RWPE2 (cell line): ENCODE data around the gene IDE.

Source experiments
- ATAC-seq: fragments of 200-7000 bp; cut with Tn5 transposase; 3 replicates; pipeline ENCODE4 v1.9.1; 2021; ENCODE audit warnings: low read depth
- DNase-seq: peaks from one replicate; pipeline ENCODE4 v3.0.0-alpha.2; 2020; ENCODE audit warnings: low spot score
- H3K27ac ChIP-seq: fragments of 450-650 bp; 2 replicates; pipeline ENCODE4 v1.5.1; 2017; ENCODE audit warnings: mild to moderate bottlenecking; ENCODE audit not compliant: poor library complexity, severe bottlenecking
- H3K27me3 ChIP-seq: fragments of 250-450 bp; sonication (Bioruptor Pico); 2 replicates; pipeline ENCODE4 v1.5.1; 2021; ENCODE audit warnings: mild to moderate bottlenecking, moderate library complexity; ENCODE audit not compliant: insufficient read depth, poor library complexity, severe bottlenecking
- H3K36me3 ChIP-seq: fragments of 250-450 bp; sonication (Bioruptor Pico); 2 replicates; pipeline ENCODE4 v1.5.1; 2020; ENCODE audit warnings: low read depth, mild to moderate bottlenecking, moderate library complexity
- H3K4me1 ChIP-seq: fragments of 250-450 bp; sonication (Bioruptor Pico); 2 replicates; pipeline ENCODE4 v1.5.1; 2021; ENCODE audit warnings: mild to moderate bottlenecking, moderate library complexity; ENCODE audit not compliant: insufficient read depth, poor library complexity, severe bottlenecking
- H3K4me3 ChIP-seq: fragments of 250-450 bp; sonication (Bioruptor Pico); 2 replicates; pipeline ENCODE4 v1.5.1; 2021; ENCODE audit warnings: mild to moderate bottlenecking, moderate library complexity; ENCODE audit not compliant: severe bottlenecking
- H3K9me3 ChIP-seq: fragments of 250-450 bp; sonication (Bioruptor Pico); 2 replicates; pipeline ENCODE4 v1.5.1; 2021; ENCODE audit warnings: mild to moderate bottlenecking, moderate library complexity; ENCODE audit not compliant: severe bottlenecking
- TF ChIP-seq, protein P1 (sequence below): fragments of 450-650 bp; IDR thresholded peaks from one replicate; pipeline ENCODE4 v1.5.1; 2017; ENCODE audit warnings: mild to moderate bottlenecking, moderate library complexity; ENCODE audit not compliant: poor library complexity, severe bottlenecking

Gene IDE

DNA sequence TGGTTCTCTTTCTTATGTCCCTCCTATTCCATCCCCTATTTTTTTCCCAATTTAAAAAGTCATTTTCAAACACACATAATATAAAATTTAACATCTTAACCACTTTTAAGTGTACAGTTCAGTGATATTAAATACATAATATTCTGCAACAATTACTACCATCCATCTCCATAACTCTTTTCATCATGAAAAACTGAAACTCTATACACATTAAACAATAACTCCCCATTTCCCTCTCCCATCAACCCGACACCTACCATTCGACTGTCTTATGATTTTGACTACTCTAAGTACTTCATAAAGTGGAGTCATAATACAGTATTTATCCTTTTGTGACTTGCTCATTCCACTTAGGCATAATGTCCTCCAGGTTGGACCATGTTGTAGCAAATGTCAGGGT lies 21.6 kb upstream of the IDE start:
- DNase-seq = no peak
- Histone ChIP-seq H3K27me3 (no peaks in the 10 kb centered on the region), H3K36me3 (peaks cover 22% of the 10 kb centered on the region), H3K4me3 (no peak overlapping the region), H3K4me1 (peaks cover 13% of the 10 kb centered on the region), H3K9me3 (no peaks in the 10 kb centered on the region), H3K27ac (no peak overlapping the region)
- ATAC-seq = no peak
- TF ChIP-seq, protein P1, sequence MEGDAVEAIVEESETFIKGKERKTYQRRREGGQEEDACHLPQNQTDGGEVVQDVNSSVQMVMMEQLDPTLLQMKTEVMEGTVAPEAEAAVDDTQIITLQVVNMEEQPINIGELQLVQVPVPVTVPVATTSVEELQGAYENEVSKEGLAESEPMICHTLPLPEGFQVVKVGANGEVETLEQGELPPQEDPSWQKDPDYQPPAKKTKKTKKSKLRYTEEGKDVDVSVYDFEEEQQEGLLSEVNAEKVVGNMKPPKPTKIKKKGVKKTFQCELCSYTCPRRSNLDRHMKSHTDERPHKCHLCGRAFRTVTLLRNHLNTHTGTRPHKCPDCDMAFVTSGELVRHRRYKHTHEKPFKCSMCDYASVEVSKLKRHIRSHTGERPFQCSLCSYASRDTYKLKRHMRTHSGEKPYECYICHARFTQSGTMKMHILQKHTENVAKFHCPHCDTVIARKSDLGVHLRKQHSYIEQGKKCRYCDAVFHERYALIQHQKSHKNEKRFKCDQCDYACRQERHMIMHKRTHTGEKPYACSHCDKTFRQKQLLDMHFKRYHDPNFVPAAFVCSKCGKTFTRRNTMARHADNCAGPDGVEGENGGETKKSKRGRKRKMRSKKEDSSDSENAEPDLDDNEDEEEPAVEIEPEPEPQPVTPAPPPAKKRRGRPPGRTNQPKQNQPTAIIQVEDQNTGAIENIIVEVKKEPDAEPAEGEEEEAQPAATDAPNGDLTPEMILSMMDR = no peak

DNA sequence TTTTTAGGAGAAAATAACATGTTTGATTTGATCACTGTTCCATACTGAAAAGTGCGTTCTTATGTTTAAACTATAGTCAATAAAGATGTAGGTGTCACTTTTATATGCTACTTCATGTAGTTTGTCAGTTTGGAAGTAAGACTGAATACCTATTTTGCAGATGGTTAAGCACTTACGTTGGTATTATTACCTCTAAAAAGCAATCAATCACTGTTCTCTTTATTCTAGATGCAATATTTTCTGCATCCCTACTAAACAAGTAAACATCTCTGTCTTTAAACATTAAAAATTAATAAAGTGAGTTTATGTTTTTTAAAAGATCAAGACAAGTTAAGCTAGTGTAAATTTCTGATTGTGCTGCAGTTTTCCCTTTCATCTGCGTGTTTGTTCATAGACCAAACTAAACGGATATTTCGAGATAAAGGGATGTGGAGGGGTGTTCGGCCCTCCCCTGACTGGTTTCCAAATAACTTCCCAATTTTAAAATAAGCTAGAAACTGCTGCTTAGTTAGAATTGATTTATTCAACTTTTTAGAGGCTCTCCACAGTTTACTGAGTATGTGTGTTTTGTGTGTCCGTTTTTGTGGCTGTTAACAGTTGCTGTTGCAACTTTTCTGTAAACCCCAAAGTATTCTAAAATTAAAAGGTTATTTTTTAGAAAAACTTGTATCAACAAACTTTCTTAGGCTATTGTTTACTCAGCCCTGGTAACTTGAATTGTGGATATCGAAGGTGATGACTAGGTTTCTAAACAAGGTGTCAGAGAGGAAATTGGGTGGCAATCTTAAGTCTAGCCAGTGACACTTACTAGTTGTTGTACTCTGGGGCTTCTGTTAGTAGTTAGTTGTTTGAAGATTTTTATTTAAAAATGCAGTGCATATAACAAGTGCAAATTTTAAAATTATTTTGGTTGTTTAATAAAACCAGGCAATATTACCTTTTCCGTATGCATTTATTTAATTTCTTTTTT lies 20.0 kb upstream of the IDE start:
- Histone ChIP-seq H3K4me3 (peak overlapping the region; percentile 75), H3K27ac (peak overlapping the region; percentile 86), H3K9me3 (no peaks in the 10 kb centered on the region), H3K4me1 (peaks cover 13% of the 10 kb centered on the region), H3K27me3 (no peaks in the 10 kb centered on the region), H3K36me3 (peaks cover 19% of the 10 kb centered on the region)
- ATAC-seq (no peak), DNase-seq (no peak)
- TF ChIP-seq, protein P1 = no peak

DNA sequence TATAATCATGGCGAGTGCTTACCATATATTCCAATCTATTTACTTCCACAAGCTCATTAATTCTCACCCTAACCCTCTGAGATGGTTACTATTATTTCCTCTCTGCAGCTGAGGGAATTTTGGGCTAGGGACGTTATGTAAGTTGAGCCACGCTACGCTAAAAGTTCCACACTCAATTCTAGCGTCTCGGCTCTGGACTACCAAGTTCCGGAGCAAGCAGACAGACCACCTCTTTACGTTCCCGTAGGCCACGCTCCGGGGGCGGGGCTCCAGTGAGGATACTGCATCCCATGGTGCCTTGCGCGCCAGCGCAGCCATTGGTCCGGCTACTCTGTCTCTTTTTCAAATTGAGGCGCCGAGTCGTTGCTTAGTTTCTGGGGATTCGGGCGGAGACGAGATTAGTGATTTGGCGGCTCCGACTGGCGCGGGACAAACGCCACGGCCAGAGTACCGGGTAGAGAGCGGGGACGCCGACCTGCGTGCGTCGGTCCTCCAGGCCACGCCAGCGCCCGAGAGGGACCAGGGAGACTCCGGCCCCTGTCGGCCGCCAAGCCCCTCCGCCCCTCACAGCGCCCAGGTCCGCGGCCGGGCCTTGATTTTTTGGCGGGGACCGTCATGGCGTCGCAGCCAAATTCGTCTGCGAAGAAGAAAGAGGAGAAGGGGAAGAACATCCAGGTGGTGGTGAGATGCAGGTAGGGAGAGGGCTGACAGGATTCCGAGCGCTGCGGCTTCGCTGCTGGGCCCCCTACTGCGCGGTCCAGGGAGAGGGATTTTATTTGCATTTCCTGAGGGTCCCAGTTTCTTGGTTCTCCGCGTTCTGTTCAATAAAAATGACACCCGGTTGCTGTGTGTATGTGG lies 19.1 kb upstream of the IDE start, which contains the start of gene KIF11:
Gene KIF11 (plus strand): TSS at position 370 of the 858 bp plus-strand sequence. CDS start 246 bp downstream, at position 616.
- Histone ChIP-seq H3K9me3 (no peaks in the 10 kb centered on the region), H3K27ac (peak within 1 kb of the TSS; percentile 86), H3K36me3 (peaks cover 12% of the 10 kb centered on the region), H3K27me3 (no peaks in the 10 kb centered on the region), H3K4me3 (peak within 1 kb of the TSS; percentile 75), H3K4me1 (peaks cover 13% of the 10 kb centered on the region)
- ATAC-seq = peak; percentile 85
- peak; percentile 97 for DNase-seq
- TF ChIP-seq, protein P1 = no peak

DNA sequence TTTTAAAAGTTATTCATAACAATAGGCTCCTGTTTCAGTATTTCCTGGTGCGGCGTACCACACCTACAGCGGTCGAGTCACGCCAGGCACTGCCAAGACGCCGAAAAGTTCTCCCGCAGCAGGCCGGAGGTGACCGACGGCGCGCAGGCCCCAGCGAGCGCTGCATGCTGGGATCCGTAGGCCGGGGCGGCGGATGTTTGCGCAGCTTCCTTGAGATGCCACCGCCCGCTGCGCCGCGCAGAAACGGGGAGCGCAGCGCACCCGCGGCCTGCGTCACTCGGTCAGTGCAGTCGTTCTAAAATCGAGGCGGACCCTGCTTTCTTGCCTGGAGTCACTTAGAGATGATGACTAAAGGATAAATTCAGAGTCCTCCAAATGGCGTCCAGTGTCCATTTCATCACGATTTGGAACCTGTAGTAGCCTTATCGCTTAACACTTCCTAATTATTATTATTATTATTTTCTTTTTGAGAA lies 17.7 kb upstream of the IDE start:
- DNase-seq (peak; percentile 91), ATAC-seq (peak; percentile 88)
- H3K9me3 ChIP-seq = no peaks in the 10 kb centered on the region
- peak overlapping the region; percentile 75 for H3K4me3 ChIP-seq
- peak overlapping the region; percentile 86 for H3K27ac ChIP-seq
- H3K27me3 ChIP-seq = no peaks in the 10 kb centered on the region
- H3K4me1 ChIP-seq = peaks cover 11% of the 10 kb centered on the region
- H3K36me3 ChIP-seq = peaks cover 6% of the 10 kb centered on the region; the same call in 1 of the 2 replicates
- TF ChIP-seq, protein P1 = no peak
